IMR-90 (cell line): ENCODE results near the gene NOTO.

Experiments used
- CTCF ChIP-seq: conservative IDR thresholded peaks from 2 replicates; pipeline ENCODE4 v1.5.1; 2012; ENCODE audit warnings: mild to moderate bottlenecking, low read depth, low read length, improper control_type of control experiment
- RCOR1 ChIP-seq: IDR thresholded peaks from 2 replicates; pipeline ENCODE4 v1.6.1; 2012; ENCODE audit warnings: mild to moderate bottlenecking, low read length, improper control_type of control experiment; ENCODE audit not compliant: insufficient replicate concordance

GRCh38 chr2:73249636-73250035 is 47.3 kb downstream of the NOTO start:
- no peak for TF ChIP-seq CTCF
- no peak for TF ChIP-seq RCOR1
